ENCODE measurements around the gene TRIOBP.
A peak's percentile ranks its signal among the peaks of the same experiment; 100 is the strongest.

The TRIOBP gene

DNA sequence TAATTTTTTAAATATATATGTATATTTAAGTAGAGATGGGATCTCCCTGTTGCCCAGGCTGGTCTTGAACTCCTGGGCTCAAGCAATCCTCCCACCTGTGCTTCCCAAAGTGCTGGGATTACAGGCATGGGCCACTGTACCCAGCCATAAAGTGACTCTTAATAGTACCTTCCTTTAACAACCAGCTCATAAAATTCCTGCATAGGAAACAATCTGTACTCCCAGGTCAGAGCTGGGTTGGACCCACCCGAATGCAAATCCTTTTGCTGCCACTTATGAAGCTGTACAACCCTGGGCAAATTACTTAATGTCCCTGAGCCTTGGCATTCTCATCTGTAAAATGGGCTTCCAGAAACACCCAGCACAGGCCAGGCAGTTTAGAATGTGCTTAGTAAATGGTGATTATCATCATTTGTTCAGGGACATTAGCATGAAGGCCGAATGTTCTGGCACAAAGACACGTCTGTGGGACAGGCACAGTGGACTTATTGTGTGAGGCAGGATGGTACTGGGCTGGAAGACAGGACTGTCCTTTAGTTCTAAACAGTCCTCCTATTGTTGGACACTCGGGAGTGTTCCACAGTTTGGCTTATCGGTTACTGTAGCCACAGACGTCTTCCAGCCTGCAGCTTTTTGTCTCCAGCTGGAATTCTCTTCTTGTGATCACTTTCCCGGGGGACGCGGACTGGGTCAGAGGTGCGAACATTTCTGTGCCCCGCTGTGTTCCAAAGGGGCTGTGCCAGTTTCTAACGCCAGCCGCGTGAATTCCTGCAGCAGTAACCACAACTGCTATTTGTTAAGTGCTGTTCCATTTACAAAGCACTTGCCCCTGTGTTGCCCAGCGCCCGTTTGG, 32.4 kb upstream of the TRIOBP start:
- DNase-seq = no peak

DNA sequence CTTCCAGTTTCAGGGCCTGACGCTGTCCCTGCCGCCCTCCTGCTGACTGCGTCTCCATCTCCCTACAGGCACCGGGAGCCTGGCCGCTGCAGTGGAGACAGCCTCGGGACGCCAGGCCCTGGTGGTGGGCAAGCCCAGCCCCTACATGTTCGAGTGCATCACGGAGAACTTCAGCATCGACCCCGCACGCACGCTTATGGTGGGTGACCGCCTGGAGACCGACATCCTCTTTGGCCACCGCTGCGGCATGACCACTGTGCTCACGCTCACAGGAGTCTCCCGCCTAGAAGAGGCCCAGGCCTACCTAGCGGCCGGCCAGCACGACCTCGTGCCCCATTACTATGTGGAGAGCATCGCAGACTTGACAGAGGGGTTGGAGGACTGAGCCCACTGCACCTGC, 31.4 kb upstream of the TRIOBP start:
- no peak for DNase-seq

DNA sequence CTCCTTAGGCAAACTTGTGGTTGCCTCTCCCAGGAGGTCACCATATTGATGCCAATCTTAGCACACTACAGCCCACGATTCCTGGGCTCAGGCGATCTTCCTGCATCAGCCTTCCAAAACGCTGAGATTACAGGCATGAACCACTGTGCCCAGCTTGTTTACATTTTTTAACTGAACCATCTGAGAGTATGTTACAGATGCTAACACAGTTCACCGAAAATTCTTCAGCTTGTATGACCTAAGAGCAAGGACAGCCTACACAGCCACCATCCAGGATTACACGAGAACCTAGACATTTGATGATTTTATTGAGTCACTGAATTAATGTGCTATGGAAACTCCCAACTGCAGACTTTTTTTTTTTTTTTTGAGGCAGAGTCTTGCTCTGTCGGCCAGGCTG, 27.3 kb upstream of the TRIOBP start:
- DNase-seq = no peak

DNA sequence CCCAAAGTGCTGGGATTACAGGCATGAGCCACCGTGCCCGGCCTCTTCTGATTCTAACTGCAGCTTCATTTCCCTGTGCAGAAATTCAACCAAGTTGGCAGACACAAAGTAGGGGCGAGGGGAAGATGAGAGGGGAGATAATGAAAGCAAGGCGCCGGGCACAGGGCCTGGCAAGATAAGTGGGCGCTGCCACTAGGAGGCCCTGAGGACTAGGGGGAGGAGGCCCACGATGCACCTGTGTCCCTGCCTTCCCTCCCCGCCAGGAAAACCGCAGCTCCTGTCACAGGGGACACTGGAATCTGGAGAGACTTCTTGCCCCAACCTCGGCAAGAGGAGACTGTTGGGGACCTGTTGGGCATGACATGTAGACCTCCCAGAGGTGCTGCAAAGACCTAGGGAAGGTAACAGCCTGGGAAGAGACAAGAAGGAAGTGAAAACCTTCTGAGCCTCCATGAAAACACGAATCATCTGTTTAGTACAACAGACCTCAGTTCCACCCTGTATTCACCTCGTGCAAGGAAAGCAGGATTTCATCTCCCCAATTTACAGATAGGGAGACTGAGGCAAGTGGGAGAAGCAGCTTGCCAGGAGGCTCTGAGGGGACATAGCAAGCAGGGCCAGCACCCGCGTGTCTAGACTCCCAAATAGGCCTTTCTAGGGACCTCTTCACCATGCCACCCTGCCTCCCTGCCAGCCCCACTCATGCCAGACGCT, 24.5 kb upstream of the TRIOBP start:
- no peak for DNase-seq

DNA sequence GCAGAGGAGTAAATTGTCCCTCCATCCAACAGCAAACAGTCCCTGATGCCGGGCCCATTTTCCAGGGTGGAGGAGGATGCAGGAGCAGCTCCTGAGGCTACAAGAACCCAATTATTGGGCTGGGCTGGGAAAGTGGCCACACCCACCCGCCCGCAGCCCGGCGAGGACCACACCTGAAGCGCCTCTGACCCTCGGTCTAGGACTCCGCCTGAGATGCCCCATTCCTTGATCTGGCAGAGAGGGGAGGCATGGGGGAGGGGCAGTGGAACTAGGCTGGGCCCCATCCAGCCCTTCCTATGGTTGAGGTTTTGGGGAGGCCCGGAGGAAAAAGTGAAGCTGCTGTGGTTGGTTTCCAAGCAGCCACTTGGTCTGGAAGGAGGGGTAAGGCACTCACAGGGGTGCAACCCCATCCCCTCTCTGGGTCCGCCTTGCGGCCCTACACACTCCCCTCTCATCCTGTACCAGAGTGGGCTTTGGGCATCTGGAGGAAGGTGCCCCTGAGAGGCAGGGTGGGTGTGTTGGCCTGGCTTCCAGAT, 23.9 kb upstream of the TRIOBP start:
- DNase-seq = no peak

DNA sequence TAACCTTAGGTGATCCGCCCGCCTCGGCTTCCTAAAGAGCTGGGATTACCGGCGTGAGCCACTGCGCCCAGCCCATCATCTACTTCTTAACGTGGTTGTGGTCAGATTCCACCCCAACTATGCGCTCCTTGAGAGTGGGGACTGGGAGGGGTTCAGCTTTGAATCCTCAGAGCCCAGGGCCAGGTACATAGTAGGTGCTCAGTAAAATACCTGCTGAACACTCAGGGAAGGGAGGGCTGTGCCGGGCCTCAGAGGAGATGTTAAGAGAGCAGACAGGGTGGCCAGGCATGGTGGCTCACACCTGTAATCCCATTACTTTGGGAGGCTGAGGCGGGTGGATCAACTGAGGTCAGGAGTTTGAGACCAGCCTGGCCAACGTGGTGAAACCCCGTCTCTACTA, 22.6 kb upstream of the TRIOBP start:
- DNase-seq = no peak

DNA sequence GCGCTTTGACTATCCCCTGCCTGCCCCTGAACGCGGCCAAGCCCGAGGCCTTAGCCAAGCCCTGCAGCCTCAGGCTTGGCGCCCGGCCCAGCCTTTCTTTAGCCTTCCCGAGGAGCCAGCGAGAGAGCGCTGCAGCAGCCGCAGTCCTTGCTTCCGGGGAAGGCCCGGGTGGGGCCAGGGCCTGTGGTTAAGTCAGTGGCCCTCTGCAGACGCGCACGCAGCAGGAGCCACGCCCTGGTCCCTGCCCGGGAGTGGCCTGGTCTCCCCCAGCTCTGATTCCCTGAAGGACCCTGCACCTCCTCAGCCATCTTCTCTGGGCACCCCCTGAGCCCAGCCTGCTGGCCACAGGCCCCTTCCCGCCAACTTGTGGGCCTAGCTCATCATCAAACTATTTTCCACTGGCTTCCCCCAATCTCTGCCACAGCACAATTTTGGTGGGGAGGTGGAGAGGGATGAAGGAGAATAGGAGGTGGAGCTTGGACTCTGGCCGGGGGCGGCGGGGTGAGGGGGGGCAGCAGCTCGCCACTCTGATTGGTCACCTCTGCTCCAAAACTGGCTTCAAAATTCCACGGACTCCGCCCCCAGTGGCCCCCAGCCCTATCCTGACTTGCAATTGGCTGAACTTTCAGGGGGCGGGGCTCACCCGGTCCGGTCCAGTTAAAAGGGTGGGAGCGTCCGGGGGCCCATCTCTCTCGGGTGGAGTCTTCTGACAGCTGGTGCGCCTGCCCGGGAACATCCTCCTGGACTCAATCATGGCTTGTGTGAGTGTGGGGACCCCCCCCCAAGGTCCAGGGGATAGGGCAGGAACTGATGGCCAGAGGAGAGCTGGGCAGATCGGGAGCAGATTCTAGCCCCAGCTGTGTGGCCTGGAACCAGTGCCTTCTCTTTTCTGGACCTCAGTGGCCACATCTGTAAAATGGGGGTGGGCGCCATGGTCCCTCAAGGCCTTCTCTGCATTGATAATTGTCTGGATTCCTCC, 21.6 kb upstream of the TRIOBP start, which contains the start of gene LGALS1:
Gene LGALS1, plus strand, starts transcription at position 686 of the 979 bp plus-strand sequence. Its CDS starts 67 bp downstream, at position 753.
- no peak for DNase-seq

DNA sequence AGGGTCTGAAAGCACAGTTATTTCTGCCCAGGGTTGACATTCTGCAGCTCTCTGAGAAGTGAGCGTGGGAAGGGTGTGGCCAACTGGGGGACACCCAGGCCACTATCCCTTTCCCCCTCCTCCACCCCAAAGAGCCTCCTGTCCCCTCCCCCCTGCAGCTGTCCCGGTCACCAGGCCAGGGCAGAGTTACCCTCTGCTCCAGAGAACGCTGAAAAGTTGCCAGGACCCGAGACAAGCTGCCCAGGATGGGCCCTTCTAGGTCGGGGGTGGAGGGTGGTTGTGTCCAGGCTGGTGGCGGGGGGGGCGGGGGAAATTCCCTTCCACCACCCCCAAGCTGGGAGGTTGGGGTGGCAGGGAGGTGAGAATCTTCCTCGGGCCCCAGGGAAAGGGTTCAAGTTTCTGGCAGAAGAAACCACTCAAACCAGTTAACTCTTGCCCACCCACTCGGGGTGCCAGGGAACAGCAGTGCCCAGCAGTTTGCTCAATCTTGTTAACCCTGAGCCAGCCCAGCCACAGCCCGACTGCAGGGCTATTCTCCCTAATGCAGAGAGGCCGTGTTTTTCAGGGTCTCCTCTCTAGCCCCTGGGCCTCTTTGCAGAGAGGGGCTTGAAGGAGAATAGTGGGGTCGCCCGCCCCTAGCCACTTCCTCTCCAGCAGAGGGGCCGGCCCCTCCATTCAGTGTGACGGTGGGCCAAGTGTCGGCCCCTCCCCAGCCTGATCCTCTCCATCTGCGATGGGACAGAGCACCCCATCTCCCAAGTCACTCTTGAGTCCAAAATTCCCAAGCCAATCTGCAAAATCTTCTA, 20.7 kb upstream of the TRIOBP start:
- DNase-seq = no peak

DNA sequence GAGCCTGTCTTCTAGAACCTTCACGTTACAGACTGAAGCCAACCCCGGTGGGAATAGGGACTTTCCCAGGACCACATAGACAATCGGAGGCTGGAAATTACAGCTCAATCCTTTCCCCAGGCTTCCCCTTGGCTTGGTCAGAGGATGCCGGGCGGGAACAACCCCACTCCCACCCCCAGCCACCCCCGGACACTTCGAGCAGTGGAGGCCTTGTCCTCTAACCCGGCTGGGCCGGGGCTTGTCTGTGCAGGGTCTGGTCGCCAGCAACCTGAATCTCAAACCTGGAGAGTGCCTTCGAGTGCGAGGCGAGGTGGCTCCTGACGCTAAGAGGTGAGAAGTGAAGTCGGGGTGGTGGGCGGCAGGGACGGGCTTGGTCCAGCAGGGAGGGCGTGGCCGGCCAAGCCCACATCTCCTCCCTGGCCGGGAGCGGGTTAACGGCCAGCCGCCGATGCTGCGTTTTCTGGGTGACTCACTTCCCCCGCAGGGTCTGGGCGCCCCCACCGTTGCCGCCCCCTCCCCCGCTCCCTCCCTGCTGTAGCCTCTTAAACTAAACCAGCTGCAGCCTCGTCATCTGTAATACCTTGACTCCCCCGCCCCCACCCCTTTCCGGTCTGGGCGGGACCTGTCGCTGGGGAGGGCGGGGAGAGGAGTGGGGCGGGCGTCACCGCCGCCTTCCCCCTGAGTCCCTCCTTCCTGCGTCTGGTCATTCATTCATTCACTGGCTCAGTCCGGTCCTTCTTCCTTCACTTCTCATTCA, 19.9 kb upstream of the TRIOBP start:
- peak; percentile 52 for DNase-seq

DNA sequence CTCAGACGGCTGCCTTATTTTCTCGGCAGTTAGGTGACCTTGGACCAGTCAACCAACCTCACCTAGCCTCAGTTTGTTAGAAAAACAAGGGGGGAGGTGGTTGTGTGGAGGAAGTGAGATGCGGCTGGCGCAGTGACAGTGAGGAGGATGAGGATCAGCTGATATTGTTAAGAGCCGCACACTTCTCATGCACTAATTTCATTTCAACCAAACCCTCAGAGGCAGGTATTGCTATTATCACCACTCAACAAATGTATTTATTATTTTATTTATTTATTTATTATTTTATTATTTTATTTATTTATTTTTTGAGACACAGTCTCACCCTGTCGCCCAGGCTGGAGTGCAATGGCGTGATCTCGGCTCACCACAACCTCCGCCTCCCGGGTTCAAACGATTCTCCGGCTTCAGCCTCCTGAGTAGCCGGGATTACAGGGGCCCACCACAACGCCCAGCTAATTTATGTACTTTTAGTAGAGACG, 19.3 kb upstream of the TRIOBP start:
- no peak for DNase-seq

DNA sequence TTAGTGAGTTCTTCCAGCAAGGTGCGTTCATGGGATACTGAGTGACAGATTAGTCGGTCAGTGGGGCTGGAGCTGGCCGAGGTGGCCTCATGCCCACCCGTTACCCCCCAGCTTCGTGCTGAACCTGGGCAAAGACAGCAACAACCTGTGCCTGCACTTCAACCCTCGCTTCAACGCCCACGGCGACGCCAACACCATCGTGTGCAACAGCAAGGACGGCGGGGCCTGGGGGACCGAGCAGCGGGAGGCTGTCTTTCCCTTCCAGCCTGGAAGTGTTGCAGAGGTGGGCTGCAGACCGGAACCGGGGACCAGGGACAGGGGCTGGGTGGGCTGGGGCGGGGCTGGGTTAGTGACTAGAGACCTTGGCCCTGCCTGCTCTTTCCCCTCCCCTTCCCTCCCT, 18.5 kb upstream of the TRIOBP start:
- DNase-seq = no peak

DNA sequence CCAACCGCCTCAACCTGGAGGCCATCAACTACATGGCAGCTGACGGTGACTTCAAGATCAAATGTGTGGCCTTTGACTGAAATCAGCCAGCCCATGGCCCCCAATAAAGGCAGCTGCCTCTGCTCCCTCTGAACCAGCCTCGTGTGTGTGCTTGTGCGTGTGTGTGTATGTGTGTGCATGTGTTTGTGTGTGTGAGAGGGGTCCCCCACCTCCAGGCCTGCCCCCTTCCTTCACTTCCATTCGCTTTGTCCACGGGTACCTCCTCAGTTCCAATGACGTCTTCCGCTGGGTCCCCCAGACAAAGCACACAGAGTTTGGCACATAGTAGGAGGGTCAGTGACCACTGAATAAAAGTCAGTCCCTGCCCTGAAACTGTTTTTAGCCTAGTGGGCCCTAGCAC, 17.2 kb upstream of the TRIOBP start:
- DNase-seq = no peak

DNA sequence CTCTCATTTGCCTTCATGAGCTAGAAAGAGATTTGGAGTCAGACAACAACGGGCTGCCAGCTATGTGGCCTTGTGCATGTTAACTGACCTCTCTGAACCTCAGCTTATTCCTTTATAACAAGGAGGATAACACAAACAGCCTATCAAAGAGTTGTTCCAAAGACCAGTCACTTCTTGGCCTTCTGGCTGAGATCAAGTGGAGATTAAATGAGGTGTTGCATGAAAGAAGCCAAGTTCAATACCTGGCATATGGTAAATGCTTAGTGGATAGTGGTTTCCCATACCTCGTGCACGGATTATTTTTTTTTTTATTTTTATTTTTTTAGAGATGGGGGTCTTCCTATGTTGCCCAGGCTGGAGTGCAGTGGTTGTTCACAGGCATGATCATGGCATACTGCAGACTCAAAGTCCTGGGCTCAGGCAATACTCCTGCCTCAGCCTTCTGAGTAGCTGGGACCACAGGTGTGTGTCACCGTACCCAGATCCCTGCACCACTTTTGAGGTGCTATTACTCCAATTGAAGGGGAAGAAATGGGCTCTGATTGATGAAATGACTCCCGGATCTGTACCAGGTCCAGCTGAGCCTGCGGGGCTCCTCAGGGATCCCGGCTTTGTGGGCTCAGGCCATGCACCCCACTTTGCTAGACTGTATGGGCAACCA, 16.5 kb upstream of the TRIOBP start:
- DNase-seq = no peak

DNA sequence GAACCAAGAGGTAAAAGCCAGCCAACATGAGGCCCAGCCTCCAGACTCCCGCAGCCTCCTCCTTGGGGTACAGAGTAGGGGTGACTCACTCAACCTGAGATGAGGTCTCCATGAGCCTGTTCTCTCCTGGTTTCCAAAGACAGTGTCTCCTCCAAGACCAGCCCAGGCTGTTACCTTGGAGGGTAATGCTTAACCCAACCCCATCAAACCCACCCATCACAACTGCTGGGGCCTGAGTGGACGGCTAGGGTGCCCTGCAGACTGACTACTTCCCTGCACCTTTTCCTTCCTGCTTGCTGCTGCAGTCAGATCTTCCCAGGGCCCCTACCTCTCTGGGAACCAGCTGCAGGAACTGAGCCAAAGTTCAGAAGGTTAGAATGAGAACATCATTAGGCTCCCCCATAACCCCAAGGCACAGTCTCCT, 15.8 kb upstream of the TRIOBP start:
- DNase-seq = no peak

DNA sequence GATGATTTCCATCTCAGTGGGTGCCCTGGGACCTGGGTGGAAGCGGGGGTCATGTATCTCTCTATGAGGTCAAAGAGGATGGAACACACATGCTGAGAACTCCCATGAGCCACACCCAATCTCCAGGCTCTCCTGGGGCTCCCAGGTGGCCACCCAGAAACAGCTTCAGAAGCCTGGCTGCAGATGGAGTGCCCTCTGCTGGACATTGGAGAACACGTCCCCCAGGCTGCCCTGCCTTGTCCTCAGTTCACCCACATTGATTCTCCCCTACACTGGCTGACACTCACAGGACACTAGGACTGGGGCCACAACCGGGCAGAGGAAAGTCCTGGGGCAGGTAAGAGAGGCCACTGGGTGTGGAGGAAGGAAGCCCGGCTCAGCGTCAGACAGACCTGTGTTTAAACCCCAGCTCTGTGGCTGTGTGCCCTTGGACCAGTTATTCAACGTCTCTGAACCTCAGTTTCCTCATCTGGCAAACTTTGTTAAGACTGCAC, 15.2 kb upstream of the TRIOBP start:
- DNase-seq = peak; percentile 13

DNA sequence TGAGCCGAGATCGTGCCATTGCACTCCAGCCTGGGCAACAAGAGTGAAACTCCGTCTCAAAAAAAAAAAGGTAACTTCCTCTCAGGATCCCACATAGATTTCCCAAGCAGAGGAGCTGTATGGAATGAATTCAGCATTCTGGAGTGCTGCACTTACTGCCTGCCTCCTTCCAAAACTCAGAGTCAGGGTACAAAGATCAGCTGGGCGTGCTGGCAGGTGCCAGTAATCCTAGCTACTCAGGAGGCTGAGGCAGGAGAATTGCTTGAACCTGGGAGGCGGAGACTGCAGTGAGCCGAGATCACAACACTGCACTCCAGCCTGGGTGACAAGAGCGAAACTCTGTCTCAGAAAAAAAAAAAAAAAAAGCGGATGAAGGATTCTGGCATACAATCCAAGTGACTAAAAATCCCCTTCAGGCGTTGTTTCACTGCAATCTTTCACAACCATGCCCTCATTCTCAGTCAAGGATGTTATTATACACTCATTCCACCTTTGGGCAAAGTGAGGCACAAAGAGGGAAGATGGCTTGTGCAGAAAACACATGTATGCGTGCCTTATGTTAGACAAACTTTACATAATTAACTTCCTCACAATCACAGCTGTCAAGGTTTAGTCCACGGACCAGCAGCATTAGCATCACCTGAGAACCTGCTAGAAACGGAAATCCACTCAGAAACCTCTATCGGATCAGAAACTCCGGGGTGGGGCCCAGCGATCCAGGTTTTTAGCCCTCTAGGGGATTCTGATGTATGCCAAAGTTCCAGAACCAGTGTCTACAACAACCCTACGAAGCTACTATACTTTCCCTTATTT, 11.8 kb upstream of the TRIOBP start:
- DNase-seq = no peak

DNA sequence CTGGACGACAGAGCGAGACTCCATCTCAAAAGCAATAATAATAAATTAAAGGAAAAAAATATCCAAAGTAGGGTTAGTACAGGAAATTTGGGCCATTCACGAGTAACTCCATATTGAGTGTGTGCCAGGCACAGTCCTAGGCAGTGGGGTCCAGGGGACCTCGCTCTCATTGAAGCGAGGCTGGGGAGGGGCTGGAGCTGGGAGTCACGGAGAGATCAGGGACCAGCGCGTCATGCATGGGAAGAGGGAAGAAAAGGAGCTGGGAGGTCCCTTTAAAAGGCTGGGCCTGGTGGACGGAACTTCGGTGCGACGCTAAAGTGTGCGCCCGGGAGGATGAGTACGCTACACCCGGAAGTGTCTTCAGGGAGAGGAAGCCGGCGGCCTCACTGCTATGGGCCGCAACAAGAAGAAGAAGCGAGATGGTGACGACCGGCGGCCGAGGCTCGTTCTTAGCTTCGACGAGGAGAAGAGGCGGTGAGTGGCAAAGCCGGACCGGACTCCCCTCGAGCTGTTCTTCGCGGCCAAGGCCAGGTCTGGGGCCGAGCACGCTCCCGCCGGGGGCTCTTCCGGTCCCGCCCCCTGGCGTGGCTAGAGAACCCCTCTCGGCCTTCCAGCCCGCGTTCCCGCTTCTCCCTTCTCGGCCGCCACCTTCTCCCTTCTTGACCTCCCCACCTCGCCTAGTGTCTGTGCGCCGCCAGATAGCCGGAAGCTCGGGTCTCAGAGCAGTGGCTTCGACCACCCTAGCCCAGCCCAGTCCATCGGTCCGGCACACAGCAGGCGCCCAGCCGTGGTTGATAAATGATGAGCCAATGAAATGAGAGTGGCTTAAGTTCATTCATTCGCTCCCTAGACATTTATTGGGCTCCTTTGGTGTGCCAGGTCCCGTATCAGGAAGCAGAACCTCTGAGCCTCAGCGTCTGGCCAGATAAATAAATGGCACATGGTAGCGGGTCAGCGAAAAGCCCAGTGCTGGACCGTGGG, 10.6 kb upstream of the TRIOBP start, which contains the start of gene NOL12:
Gene NOL12, plus strand, starts transcription at position 342 of the 981 bp plus-strand sequence. Its CDS starts 50 bp downstream, at position 392.
- peak; percentile 69 for DNase-seq

DNA sequence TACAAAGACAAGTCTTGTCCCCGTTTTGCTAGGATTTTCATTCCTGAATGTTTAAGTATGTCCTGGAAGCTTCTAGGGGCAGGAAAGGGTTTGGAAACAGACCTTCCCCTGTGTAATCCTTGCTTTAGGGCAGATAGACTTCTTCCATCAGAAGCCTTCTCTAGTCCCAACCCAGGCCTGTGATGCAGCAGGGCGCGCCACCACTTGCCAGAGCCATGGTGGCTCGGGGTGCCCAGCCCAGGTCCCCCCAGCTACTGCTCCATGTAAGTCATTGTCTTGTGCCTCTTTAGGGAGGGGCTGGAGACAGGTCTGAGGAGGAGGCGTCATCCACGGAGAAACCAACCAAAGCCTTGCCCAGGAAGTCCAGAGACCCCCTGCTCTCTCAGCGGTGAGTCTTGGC, 6.4 kb upstream of the TRIOBP start:
- no peak for DNase-seq

Measured in NCI-H748 treated with DMSO at 0.1 percent for 48 hours (cell line).